GM23338 (cell line): ENCODE results near the gene LRRFIP2. TPM values are rescaled to one million over a fixed set of nuclear protein-coding genes. Genes with fewer than 3 reads are reported as not detected.

Experiments used
- ATAC-seq: fragments of 200-7000 bp; cut with Tn5 transposase; 3 replicates; pipeline ENCODE4 v1.9.1; 2020
- DNase-seq: peaks from one replicate; pipeline ENCODE4 v3.0.0-alpha.2; 2015; ENCODE audit warnings: low spot score
- H2AFZ ChIP-seq: fragments of 200-600 bp; sonication (generic); 2 replicates; pipeline ENCODE4 v1.8.0; 2016; ENCODE audit warnings: antibody characterized with exemption, mild to moderate bottlenecking, moderate library complexity
- H3F3A ChIP-seq: fragments of 200-600 bp; sonication (generic); replicated peaks from 2 replicates; pipeline ENCODE4 v1.8.0; 2017; ENCODE audit warnings: antibody characterized with exemption, mixed run types, low read depth
- H3K27ac ChIP-seq: fragments of 200-600 bp; sonication (generic); 2 replicates; pipeline ENCODE4 v1.6.1; 2016; ENCODE audit warnings: low read depth
- H3K27me3 ChIP-seq: fragments of 200-600 bp; sonication (generic); 2 replicates; pipeline ENCODE4 v1.8.0; 2016; ENCODE audit warnings: mild to moderate bottlenecking, mixed run types, moderate library complexity; ENCODE audit not compliant: insufficient read depth
- H3K36me3 ChIP-seq: fragments of 200-600 bp; sonication (generic); 2 replicates; pipeline ENCODE4 v1.8.0; 2016; ENCODE audit warnings: mild to moderate bottlenecking; ENCODE audit not compliant: insufficient read depth
- H3K4me1 ChIP-seq: fragments of 200-600 bp; sonication (generic); 2 replicates; pipeline ENCODE4 v1.8.0; 2016; ENCODE audit warnings: mild to moderate bottlenecking, moderate library complexity; ENCODE audit not compliant: insufficient read depth
- H3K4me2 ChIP-seq: fragments of 200-600 bp; sonication (generic); 2 replicates; pipeline ENCODE4 v1.7.1; 2017; ENCODE audit warnings: mixed run types
- H3K4me3 ChIP-seq: fragments of 200-600 bp; sonication (generic); 2 replicates; pipeline ENCODE4 v1.6.1; 2016; ENCODE audit warnings: mixed run types
- H3K79me2 ChIP-seq: fragments of 200-600 bp; sonication (generic); replicated peaks from 2 replicates; pipeline ENCODE4 v1.8.0; 2017; ENCODE audit warnings: mild to moderate bottlenecking; ENCODE audit not compliant: insufficient read depth
- H3K9me2 ChIP-seq: fragments of 200-600 bp; sonication (generic); 2 replicates; pipeline ENCODE4 v1.8.0; 2017; ENCODE audit not compliant: insufficient read depth
- H4K20me1 ChIP-seq: fragments of 200-600 bp; sonication (generic); replicated peaks from 2 replicates; pipeline ENCODE4 v1.8.0; 2017; ENCODE audit warnings: mild to moderate bottlenecking; ENCODE audit not compliant: insufficient read depth
- H3K27ac Mint-ChIP-seq: 2 replicates; pipeline ENCODE4 v1.8.0; 2020; ENCODE audit warnings: inconsistent platforms, mild to moderate bottlenecking, moderate library complexity, mixed read lengths
- H3K27me3 Mint-ChIP-seq: 3 replicates; pipeline ENCODE4 v1.8.0; 2022; ENCODE audit warnings: low read depth, mild to moderate bottlenecking, moderate library complexity, mixed read lengths, inconsistent platforms; ENCODE audit not compliant: insufficient read depth, poor library complexity
- H3K36me3 Mint-ChIP-seq: 3 replicates; pipeline ENCODE4 v1.8.0; 2021; ENCODE audit warnings: low read depth, mild to moderate bottlenecking, inconsistent platforms, moderate library complexity, mixed read lengths
- H3K4me1 Mint-ChIP-seq: 3 replicates; pipeline ENCODE4 v1.8.0; 2020; ENCODE audit warnings: mild to moderate bottlenecking, inconsistent platforms, mixed read lengths
- H3K4me3 Mint-ChIP-seq: 3 replicates; pipeline ENCODE4 v1.8.0; 2021; ENCODE audit warnings: moderate library complexity, mild to moderate bottlenecking, inconsistent platforms, mixed read lengths
- H3K9me3 Mint-ChIP-seq: 3 replicates; pipeline ENCODE4 v1.8.0; 2020; ENCODE audit warnings: moderate library complexity, mild to moderate bottlenecking, inconsistent platforms, mixed read lengths
- EZH2 ChIP-seq: fragments of 200-600 bp; sonication (generic); IDR thresholded peaks from one replicate; pipeline ENCODE4 v1.8.0; 2017; ENCODE audit warnings: antibody characterized with exemption, mild to moderate bottlenecking, low read depth; ENCODE audit not compliant: unreplicated experiment
- EZH2phosphoT487 ChIP-seq: fragments of 200-600 bp; sonication (generic); IDR thresholded peaks from one replicate; pipeline ENCODE4 v1.8.1; 2018; ENCODE audit warnings: antibody characterized with exemption; ENCODE audit not compliant: unreplicated experiment
- JUNB ChIP-seq: IDR thresholded peaks from one replicate; pipeline ENCODE4 v1.6.1; 2016; ENCODE audit warnings: antibody characterized with exemption; ENCODE audit not compliant: unreplicated experiment
- NANOG ChIP-seq: IDR thresholded peaks from 2 replicates; pipeline ENCODE4 v1.6.1; 2016; ENCODE audit warnings: antibody characterized with exemption, borderline replicate concordance
- POLR2AphosphoS5 ChIP-seq: IDR thresholded peaks from 2 replicates; pipeline ENCODE4 v1.6.1; 2016; ENCODE audit warnings: antibody characterized with exemption, low read depth
- ZNF114 ChIP-seq: fragments of 250-450 bp; sonication (Bioruptor Pico); IDR thresholded peaks from 2 replicates; pipeline ENCODE4 v1.5.0; 2020; ENCODE audit warnings: mild to moderate bottlenecking, moderate library complexity
- ZNF331 ChIP-seq: fragments of 250-450 bp; sonication (Bioruptor Pico); IDR thresholded peaks from 2 replicates; pipeline ENCODE4 v1.5.0; 2020; ENCODE audit warnings: low read depth, mild to moderate bottlenecking, moderate library complexity
- polyA plus RNA-seq: library from polyadenylated mRNA; unstranded; fragments of >200 nt; fragmentation: Nextera tagmentation; extraction: Ambion mirVana; gene quantifications from 2 replicates; pipeline ENCODE4 v1.2.1, GENCODE V29; 2016
- total RNA-seq: library from RNA; depleted of rRNA; stranded (reverse); fragments of >200 nt; shearing (Covaris generic); gene quantifications from 2 replicates; pipeline ENCODE4 v1.2.3, GENCODE V29; 2014
- TF ChIP-seq, protein P1 (sequence below): IDR thresholded peaks from 2 replicates; pipeline ENCODE4 v1.6.1; 2016; ENCODE audit warnings: antibody characterized with exemption
- TF ChIP-seq, protein P2 (sequence below), 2 experiments: fragments of 200-600 bp in 1 of 2; sonication (generic) in 1 of 2; conservative IDR thresholded peaks; 2 replicates each; pipeline versions ENCODE4 v1.5.1 to v1.6.1; 2016 to 2017; ENCODE audit warnings: antibody characterized with exemption in 2 of 2, low read depth in 2 of 2, mild to moderate bottlenecking in 2 of 2, moderate library complexity in 1 of 2
- TF ChIP-seq, protein P3 (sequence below): IDR thresholded peaks from one replicate; pipeline ENCODE4 v1.6.1; 2018; ENCODE audit warnings: antibody characterized with exemption; ENCODE audit not compliant: unreplicated experiment

LRRFIP2 gene
- total and polyA plus RNA-seq, 2 experiments from 2014 or later: 20.3 to 29.0 TPM

DNA sequence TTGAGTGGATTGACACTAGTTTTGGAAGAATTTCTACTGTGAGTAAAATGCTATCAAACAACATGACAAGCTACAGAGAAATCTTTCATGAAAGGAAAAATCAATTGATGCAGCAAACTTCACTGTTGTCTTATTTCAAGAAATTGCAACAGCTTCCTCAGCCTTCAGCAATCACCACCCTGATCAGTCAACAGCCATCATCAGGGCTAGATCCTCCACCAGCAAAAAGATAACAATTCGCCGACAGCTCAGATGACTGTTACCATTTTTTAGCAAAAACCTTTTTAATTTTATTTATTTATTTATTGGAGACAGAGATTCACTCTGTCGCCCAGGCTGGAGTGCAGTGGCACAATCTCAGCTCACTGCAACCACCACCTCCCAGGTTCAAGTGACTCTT is 137.0 kb downstream of the LRRFIP2 start:
- peaks cover 70% of the 10 kb centered on the region for H3K36me3 Mint-ChIP-seq
- H3K36me3 ChIP-seq: peaks cover 40% of the 10 kb centered on the region

DNA sequence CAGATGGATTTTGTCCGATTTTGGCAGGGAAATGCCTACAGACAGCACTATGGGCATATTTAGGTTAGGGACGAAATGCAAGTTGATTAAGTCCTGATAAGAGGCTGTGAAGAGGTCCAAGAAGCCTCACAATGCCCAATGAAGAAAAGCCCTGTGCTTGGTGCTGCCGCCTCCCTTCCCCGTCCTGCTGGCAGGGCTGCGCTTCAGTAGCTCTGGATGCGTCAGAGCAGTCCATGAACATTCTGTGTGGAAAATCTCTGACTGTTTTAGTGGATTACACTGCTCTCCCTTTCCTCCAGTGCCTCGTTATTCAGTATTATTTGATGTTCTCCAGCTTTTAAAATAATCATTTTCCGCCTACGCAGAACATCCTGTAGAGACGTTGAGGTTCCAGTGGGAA is 141.4 kb downstream of the LRRFIP2 start:
- peaks cover 2% of the 10 kb centered on the region for H3K27me3 Mint-ChIP-seq
- no peak overlapping the region for H2AFZ ChIP-seq
- H3F3A ChIP-seq: no peaks in the 10 kb centered on the region
- H3K36me3 ChIP-seq: peaks cover 36% of the 10 kb centered on the region
- H3K4me1 Mint-ChIP-seq: no peaks in the 10 kb centered on the region
- no peaks in the 10 kb centered on the region for H3K79me2 ChIP-seq
- DNase-seq: no peak
- no peak overlapping the region for H3K4me2 ChIP-seq
- H3K4me3 ChIP-seq: no peak overlapping the region
- H3K27me3 ChIP-seq: no peaks in the 10 kb centered on the region
- peaks cover 11% of the 10 kb centered on the region; the same call in 1 of the 2 replicates for H4K20me1 ChIP-seq
- H3K27ac ChIP-seq: no peak overlapping the region
- H3K4me3 Mint-ChIP-seq: no peak overlapping the region
- no peak overlapping the region for H3K27ac Mint-ChIP-seq
- no peaks in the 10 kb centered on the region for H3K4me1 ChIP-seq
- no peak for ATAC-seq
- peaks cover 2% of the 10 kb centered on the region; the same call in 1 of the 2 replicates for H3K9me2 ChIP-seq
- no peaks in the 10 kb centered on the region for H3K9me3 Mint-ChIP-seq
- peaks cover 69% of the 10 kb centered on the region for H3K36me3 Mint-ChIP-seq
- TF ChIP-seq, protein P1, sequence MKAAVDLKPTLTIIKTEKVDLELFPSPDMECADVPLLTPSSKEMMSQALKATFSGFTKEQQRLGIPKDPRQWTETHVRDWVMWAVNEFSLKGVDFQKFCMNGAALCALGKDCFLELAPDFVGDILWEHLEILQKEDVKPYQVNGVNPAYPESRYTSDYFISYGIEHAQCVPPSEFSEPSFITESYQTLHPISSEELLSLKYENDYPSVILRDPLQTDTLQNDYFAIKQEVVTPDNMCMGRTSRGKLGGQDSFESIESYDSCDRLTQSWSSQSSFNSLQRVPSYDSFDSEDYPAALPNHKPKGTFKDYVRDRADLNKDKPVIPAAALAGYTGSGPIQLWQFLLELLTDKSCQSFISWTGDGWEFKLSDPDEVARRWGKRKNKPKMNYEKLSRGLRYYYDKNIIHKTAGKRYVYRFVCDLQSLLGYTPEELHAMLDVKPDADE: no peak
- TF ChIP-seq POLR2AphosphoS5: no peak
- no peak for TF ChIP-seq JUNB
- TF ChIP-seq ZNF114 (CRISPR knock-in tag): no peak
- no peak for TF ChIP-seq ZNF331 (CRISPR knock-in tag)
- no peak for TF ChIP-seq NANOG
- TF ChIP-seq EZH2: no peak
- TF ChIP-seq, protein P2, sequence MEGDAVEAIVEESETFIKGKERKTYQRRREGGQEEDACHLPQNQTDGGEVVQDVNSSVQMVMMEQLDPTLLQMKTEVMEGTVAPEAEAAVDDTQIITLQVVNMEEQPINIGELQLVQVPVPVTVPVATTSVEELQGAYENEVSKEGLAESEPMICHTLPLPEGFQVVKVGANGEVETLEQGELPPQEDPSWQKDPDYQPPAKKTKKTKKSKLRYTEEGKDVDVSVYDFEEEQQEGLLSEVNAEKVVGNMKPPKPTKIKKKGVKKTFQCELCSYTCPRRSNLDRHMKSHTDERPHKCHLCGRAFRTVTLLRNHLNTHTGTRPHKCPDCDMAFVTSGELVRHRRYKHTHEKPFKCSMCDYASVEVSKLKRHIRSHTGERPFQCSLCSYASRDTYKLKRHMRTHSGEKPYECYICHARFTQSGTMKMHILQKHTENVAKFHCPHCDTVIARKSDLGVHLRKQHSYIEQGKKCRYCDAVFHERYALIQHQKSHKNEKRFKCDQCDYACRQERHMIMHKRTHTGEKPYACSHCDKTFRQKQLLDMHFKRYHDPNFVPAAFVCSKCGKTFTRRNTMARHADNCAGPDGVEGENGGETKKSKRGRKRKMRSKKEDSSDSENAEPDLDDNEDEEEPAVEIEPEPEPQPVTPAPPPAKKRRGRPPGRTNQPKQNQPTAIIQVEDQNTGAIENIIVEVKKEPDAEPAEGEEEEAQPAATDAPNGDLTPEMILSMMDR (conservative IDR thresholded peaks at IDR 0.05; ENCODE audit: low read depth in 2 of 2): no peak

More for the DNA sequence above, 137.0 kb downstream of the LRRFIP2 start:
- H3K27me3 ChIP-seq: no peaks in the 10 kb centered on the region
- DNase-seq: no peak
- TF ChIP-seq JUNB (no peak), ZNF114 (CRISPR knock-in tag) (no peak), ZNF331 (CRISPR knock-in tag) (no peak), EZH2phosphoT487 (no peak), NANOG (no peak)
- TF ChIP-seq, protein P3, sequence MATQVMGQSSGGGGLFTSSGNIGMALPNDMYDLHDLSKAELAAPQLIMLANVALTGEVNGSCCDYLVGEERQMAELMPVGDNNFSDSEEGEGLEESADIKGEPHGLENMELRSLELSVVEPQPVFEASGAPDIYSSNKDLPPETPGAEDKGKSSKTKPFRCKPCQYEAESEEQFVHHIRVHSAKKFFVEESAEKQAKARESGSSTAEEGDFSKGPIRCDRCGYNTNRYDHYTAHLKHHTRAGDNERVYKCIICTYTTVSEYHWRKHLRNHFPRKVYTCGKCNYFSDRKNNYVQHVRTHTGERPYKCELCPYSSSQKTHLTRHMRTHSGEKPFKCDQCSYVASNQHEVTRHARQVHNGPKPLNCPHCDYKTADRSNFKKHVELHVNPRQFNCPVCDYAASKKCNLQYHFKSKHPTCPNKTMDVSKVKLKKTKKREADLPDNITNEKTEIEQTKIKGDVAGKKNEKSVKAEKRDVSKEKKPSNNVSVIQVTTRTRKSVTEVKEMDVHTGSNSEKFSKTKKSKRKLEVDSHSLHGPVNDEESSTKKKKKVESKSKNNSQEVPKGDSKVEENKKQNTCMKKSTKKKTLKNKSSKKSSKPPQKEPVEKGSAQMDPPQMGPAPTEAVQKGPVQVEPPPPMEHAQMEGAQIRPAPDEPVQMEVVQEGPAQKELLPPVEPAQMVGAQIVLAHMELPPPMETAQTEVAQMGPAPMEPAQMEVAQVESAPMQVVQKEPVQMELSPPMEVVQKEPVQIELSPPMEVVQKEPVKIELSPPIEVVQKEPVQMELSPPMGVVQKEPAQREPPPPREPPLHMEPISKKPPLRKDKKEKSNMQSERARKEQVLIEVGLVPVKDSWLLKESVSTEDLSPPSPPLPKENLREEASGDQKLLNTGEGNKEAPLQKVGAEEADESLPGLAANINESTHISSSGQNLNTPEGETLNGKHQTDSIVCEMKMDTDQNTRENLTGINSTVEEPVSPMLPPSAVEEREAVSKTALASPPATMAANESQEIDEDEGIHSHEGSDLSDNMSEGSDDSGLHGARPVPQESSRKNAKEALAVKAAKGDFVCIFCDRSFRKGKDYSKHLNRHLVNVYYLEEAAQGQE: no peak
- TF ChIP-seq, protein P1: no peak
- H3K4me1 ChIP-seq: no peaks in the 10 kb centered on the region
- peaks cover 2% of the 10 kb centered on the region; the same call in 1 of the 2 replicates for H3K9me2 ChIP-seq
- no peak overlapping the region for H3K4me2 ChIP-seq
- Mint-ChIP-seq H3K4me3 (no peak overlapping the region), H3K27ac (no peak overlapping the region), H3K9me3 (no peaks in the 10 kb centered on the region), H3K4me1 (no peaks in the 10 kb centered on the region), H3K27me3 (peaks cover 2% of the 10 kb centered on the region)
- no peaks in the 10 kb centered on the region for H3K79me2 ChIP-seq
- H4K20me1 ChIP-seq: peaks cover 5% of the 10 kb centered on the region; the same call in 1 of the 2 replicates
- H2AFZ ChIP-seq: no peak overlapping the region
- H3K4me3 ChIP-seq: no peak overlapping the region
- H3K27ac ChIP-seq: no peak overlapping the region
- no peaks in the 10 kb centered on the region for H3F3A ChIP-seq
- ATAC-seq: no peak
